ENCODE results near the gene ABCB11. TPM values are rescaled to one million over a fixed set of nuclear protein-coding genes. Genes with fewer than 3 reads are reported as not detected.

Gene ABCB11
- total RNA-seq, 1 experiment from 2014 or later = 0.11 TPM

DNA sequence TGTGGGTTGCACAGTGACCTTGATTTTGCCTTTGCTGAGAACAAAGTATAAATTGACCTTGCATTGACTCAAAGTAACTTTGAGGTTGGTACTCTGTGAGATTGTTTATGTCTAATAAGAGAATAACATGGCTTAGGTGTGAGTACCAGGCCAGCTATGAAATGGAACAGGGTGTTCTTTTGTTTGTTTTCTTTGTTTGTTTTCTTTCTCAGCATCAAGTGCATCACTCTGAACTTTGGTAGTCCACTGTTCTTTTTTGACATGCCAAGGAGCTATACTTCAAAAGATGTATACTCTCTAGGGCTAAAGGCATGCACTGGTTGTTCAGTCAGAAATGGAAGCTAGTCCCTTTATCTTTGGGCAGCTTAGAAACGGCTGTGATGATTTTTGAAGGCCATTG, 5.1 kb downstream of the ABCB11 start:
- Histone ChIP-seq H3K27ac (ENCODE audit: low read length) (no peak overlapping the region), H3K9me3 (ENCODE audit: low read length) (no peaks in the 10 kb centered on the region), H4K20me1 (ENCODE audit: low read length) (no peaks in the 10 kb centered on the region), H3K9me2 (replicated peaks; ENCODE audit: low read length) (no peaks in the 10 kb centered on the region), H3K4me3 (ENCODE audit: low read length) (no peak overlapping the region), H2AFZ (ENCODE audit: low read length) (no peak overlapping the region), H3K27me3 (ENCODE audit: low read length) (no peaks in the 10 kb centered on the region), H3K4me2 (ENCODE audit: low read length) (no peak overlapping the region), H3F3A (ENCODE audit: low read length, unreplicated experiment) (no peaks in the 10 kb centered on the region), H3K79me2 (ENCODE audit: low read length) (no peaks in the 10 kb centered on the region), H3K4me1 (ENCODE audit: insufficient read depth, low read length) (no peaks in the 10 kb centered on the region), H3K9ac (ENCODE audit: low read length) (no peak overlapping the region), H3K36me3 (ENCODE audit: low read depth, low read length) (no peaks in the 10 kb centered on the region)
- intact Hi-C loops (cut with micrococcal nuclease) = no loop called here
- TF ChIP-seq, protein P1, sequence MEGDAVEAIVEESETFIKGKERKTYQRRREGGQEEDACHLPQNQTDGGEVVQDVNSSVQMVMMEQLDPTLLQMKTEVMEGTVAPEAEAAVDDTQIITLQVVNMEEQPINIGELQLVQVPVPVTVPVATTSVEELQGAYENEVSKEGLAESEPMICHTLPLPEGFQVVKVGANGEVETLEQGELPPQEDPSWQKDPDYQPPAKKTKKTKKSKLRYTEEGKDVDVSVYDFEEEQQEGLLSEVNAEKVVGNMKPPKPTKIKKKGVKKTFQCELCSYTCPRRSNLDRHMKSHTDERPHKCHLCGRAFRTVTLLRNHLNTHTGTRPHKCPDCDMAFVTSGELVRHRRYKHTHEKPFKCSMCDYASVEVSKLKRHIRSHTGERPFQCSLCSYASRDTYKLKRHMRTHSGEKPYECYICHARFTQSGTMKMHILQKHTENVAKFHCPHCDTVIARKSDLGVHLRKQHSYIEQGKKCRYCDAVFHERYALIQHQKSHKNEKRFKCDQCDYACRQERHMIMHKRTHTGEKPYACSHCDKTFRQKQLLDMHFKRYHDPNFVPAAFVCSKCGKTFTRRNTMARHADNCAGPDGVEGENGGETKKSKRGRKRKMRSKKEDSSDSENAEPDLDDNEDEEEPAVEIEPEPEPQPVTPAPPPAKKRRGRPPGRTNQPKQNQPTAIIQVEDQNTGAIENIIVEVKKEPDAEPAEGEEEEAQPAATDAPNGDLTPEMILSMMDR (conservative IDR thresholded peaks at IDR 0.05; ENCODE audit: low read depth, low read length) = no peak
- TF ChIP-seq EZH2 (IDR thresholded peaks at IDR 0.05; ENCODE audit: low read length, unreplicated experiment) (no peak), EZH2phosphoT487 (IDR thresholded peaks at IDR 0.05; ENCODE audit: borderline replicate concordance, low read length) (no peak)
- ChIA-PET CTCF (no interaction called here), POLR2A (ENCODE audit: unreplicated experiment) (interaction anchor here (0.6 kb wide), 1 partner anchor 618 kb away, joined by 3 read pairs; no protein-coding TSS in a partner anchor)
- BruUV-seq (replicated peaks) = no TSS peak
- DNase-seq (no peak), ATAC-seq (peak; percentile 35; the same call in 1 of the 2 replicates)

DNA sequence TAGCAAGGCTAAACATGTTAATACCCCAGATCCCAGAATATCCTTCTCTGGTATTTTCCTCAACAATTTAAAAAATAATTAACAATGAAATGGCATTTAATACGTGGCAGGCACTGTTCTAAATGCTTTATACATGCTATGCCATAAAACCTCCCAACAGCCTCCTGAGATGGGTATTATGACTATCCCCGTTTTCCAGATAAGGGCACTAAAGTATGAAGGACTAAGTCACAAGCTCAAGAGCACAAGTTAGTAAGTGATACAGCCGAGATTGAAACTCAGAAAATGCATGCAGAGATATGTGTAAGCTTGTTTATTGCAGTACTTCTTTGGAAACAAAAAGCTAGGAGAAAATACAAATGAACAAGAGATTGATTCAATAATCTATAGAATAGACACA, 8.0 kb downstream of the ABCB11 start:
- intact Hi-C loops (cut with micrococcal nuclease) = no loop called here
- ChIA-PET POLR2A (ENCODE audit: unreplicated experiment) (no interaction called here), CTCF (interaction anchor here (0.6 kb wide), 1 partner anchor 253 kb away, joined by 4 read pairs; no protein-coding TSS in a partner anchor)
- H3K36me3 ChIP-seq (ENCODE audit: low read depth, low read length) = no peaks in the 10 kb centered on the region
- H3K9ac ChIP-seq (ENCODE audit: low read length) = no peak overlapping the region
- no peak overlapping the region for H3K4me2 ChIP-seq (ENCODE audit: low read length)
- H3F3A ChIP-seq (ENCODE audit: low read length, unreplicated experiment) = no peaks in the 10 kb centered on the region
- H3K9me2 ChIP-seq (replicated peaks; ENCODE audit: low read length) = no peaks in the 10 kb centered on the region
- no peaks in the 10 kb centered on the region for H3K4me1 ChIP-seq (ENCODE audit: insufficient read depth, low read length)
- TF ChIP-seq, protein P1 (conservative IDR thresholded peaks at IDR 0.05; ENCODE audit: low read depth, low read length) = no peak
- TF ChIP-seq EZH2phosphoT487 (IDR thresholded peaks at IDR 0.05; ENCODE audit: borderline replicate concordance, low read length) = no peak
- TF ChIP-seq EZH2 (IDR thresholded peaks at IDR 0.05; ENCODE audit: low read length, unreplicated experiment) = no peak
- H3K27ac ChIP-seq (ENCODE audit: low read length) = no peak overlapping the region
- H3K27me3 ChIP-seq (ENCODE audit: low read length) = no peaks in the 10 kb centered on the region
- no peaks in the 10 kb centered on the region for H3K79me2 ChIP-seq (ENCODE audit: low read length)
- no peaks in the 10 kb centered on the region for H3K9me3 ChIP-seq (ENCODE audit: low read length)
- no peak overlapping the region for H2AFZ ChIP-seq (ENCODE audit: low read length)
- H3K4me3 ChIP-seq (ENCODE audit: low read length) = no peak overlapping the region
- H4K20me1 ChIP-seq (ENCODE audit: low read length) = no peaks in the 10 kb centered on the region
- BruUV-seq (replicated peaks) = no TSS peak
- ATAC-seq (no peak), DNase-seq (no peak)

DNA sequence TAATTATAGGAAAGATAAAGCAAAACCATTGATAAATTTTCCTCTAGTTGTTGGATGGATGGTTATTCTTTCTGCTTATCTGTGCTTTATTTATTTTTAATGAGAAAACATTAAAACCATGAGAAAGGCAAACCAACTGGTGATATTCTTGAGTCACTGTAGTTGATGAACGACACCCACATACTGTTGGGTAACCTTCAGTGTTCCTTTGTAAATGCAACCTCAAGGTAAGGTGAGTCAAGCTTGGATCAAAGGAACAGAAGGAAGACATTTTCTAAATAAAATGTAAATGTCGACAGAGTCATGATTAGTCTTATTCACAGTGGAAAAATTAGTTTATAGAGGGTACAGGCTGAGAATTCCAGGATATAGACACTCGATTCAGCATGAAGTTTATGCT, 12.7 kb downstream of the ABCB11 start:
- intact Hi-C loops (cut with micrococcal nuclease) = no loop called here
- Histone ChIP-seq H3K27me3 (ENCODE audit: low read length) (no peaks in the 10 kb centered on the region), H3K9me2 (replicated peaks; ENCODE audit: low read length) (no peaks in the 10 kb centered on the region), H3K36me3 (ENCODE audit: low read depth, low read length) (no peaks in the 10 kb centered on the region), H3K9ac (ENCODE audit: low read length) (no peak overlapping the region), H3K4me2 (ENCODE audit: low read length) (no peak overlapping the region), H4K20me1 (ENCODE audit: low read length) (no peaks in the 10 kb centered on the region), H2AFZ (ENCODE audit: low read length) (no peak overlapping the region), H3F3A (ENCODE audit: low read length, unreplicated experiment) (no peaks in the 10 kb centered on the region), H3K27ac (ENCODE audit: low read length) (no peak overlapping the region), H3K4me1 (ENCODE audit: insufficient read depth, low read length) (peaks cover 17% of the 10 kb centered on the region), H3K79me2 (ENCODE audit: low read length) (no peaks in the 10 kb centered on the region), H3K4me3 (ENCODE audit: low read length) (no peak overlapping the region), H3K9me3 (ENCODE audit: low read length) (no peaks in the 10 kb centered on the region)
- BruUV-seq (replicated peaks) = no TSS peak
- ATAC-seq = no peak
- ChIA-PET POLR2A (ENCODE audit: unreplicated experiment) (no interaction called here), CTCF (no interaction called here)
- DNase-seq = no peak
- no peak for TF ChIP-seq EZH2 (IDR thresholded peaks at IDR 0.05; ENCODE audit: low read length, unreplicated experiment)
- TF ChIP-seq, protein P1 (conservative IDR thresholded peaks at IDR 0.05; ENCODE audit: low read depth, low read length) = no peak
